PFSK-1 (cell line): Measurements from ENCODE around the gene TBP.
A peak's percentile ranks its signal among the peaks of the same experiment; 100 is the strongest.

ENCODE experiments used
- FOXP2 ChIP-seq: optimal IDR thresholded peaks from 2 replicates; pipeline ENCODE3; 2011; ENCODE audit warnings: borderline replicate concordance, control low read depth, inconsistent platforms; ENCODE audit not compliant: insufficient read depth; ENCODE audit errors: extremely low read length, extremely low read depth
- POLR2AphosphoS5 ChIP-seq: IDR thresholded peaks from 2 replicates; pipeline ENCODE4 v1.6.1; 2012; ENCODE audit warnings: low read depth, mild to moderate bottlenecking, control low read depth, low read length, moderate library complexity
- REST ChIP-seq, 2 experiments: IDR thresholded peaks; 2 replicates each; pipeline versions ENCODE4 v1.6.1 to v1.8.0; 2011 to 2012; ENCODE audit warnings: low read depth in 2 of 2, low read length in 2 of 2, control low read depth in 1 of 2, inconsistent platforms in 1 of 2, mild to moderate bottlenecking in 1 of 2, moderate library complexity in 1 of 2; ENCODE audit not compliant: insufficient read depth in 1 of 2
- SIN3A ChIP-seq: IDR thresholded peaks from 2 replicates; pipeline ENCODE4 v1.6.1; 2012; ENCODE audit warnings: mild to moderate bottlenecking, low read length, moderate library complexity, borderline replicate concordance; ENCODE audit not compliant: insufficient read depth
- TAF1 ChIP-seq: IDR thresholded peaks from 2 replicates; pipeline ENCODE4 v1.6.1; 2012; ENCODE audit warnings: low read length, control low read depth, borderline replicate concordance; ENCODE audit not compliant: insufficient read depth

The TBP gene

GRCh38 chr6:170575250-170575649 lies 21.1 kb downstream of the TBP start:
- TF ChIP-seq SIN3A (no peak), FOXP2 (no peak), POLR2AphosphoS5 (no peak), TAF1 (no peak), REST (IDR thresholded peaks at IDR 0.05; ENCODE audit: insufficient read depth in 1 of 2, low read depth in 2 of 2, low read length in 2 of 2) (no peak)

GRCh38 chr6:170578909-170579308 lies 24.7 kb downstream of the TBP start:
- TF ChIP-seq POLR2AphosphoS5: no peak; the same call in 1 of the 2 replicates

GRCh38 chr6:170583756-170584180 lies 29.6 kb downstream of the TBP start:
- TF ChIP-seq POLR2AphosphoS5: no peak
- no peak for TF ChIP-seq REST (IDR thresholded peaks at IDR 0.05; ENCODE audit: insufficient read depth in 1 of 2, low read depth in 2 of 2, low read length in 2 of 2)
- no peak for TF ChIP-seq FOXP2
- TF ChIP-seq SIN3A: no peak

- TF ChIP-seq REST (IDR thresholded peaks at IDR 0.05; ENCODE audit: insufficient read depth in 1 of 2, low read depth in 2 of 2, low read length in 2 of 2): no peak
- TF ChIP-seq FOXP2: peak; percentile 91
- peak; percentile 86 for TF ChIP-seq TAF1
- no peak for TF ChIP-seq SIN3A
- TF ChIP-seq POLR2AphosphoS5: peak; percentile 90
Observed at GRCh38 chr6:170584181-170584953, 30.2 kb downstream of the TBP start, which contains the start of gene PDCD2. Gene PDCD2 (minus strand): TSS chr6:170584637. CDS start chr6:170584581, 56 bp downstream.

- TF ChIP-seq POLR2AphosphoS5 (no peak), FOXP2 (no peak), SIN3A (no peak), REST (IDR thresholded peaks at IDR 0.05; ENCODE audit: insufficient read depth in 1 of 2, low read depth in 2 of 2, low read length in 2 of 2) (no peak), TAF1 (no peak)
Observed at GRCh38 chr6:170584954-170585498, 30.9 kb downstream of the TBP start.
